B cell (primary cell): Measurements from ENCODE around the gene GRIK2.

Experiments
- CTCF ChIP-seq: fragments of 200-600 bp; IDR thresholded peaks from one replicate; pipeline ENCODE4 v1.8.0; 2022; ENCODE audit warnings: antibody characterized with exemption, mild to moderate bottlenecking
- EZH2 ChIP-seq: IDR thresholded peaks from 2 replicates; pipeline ENCODE4 v1.6.1; 2012; ENCODE audit warnings: borderline replicate concordance, low read depth, mild to moderate bottlenecking, moderate library complexity, low read length; ENCODE audit not compliant: insufficient read depth, poor library complexity, severe bottlenecking

GRCh38 chr6:102015431-102015830 is 621.9 kb downstream of the GRIK2 start:
- no peak for TF ChIP-seq CTCF
- TF ChIP-seq EZH2: no peak
